Stimulated activated CD8-positive, alpha-beta memory T cell treated with anti-CD3 and anti-CD28 coated beads, Interleukin-4, amount 100 ng/mL, for 4 hours (primary cell): Measurements from ENCODE around the gene CD180.
"Not testable (repeated sequence)": the region's sequence is repeated elsewhere in the genome, so short reads cannot be mapped to it uniquely, and the experiment has no call there.

Experiments
- DNase-seq, 2 donors: peaks; one replicate each; pipeline ENCODE4 v3.0.0-alpha.2; 2020; ENCODE audit warnings: low read depth in 2 of 2, low spot score in 1 of 2

The CD180 gene

GRCh38 chr5:67189931-67190330, 6.7 kb downstream of the CD180 start:
- no peak for DNase-seq

DNA sequence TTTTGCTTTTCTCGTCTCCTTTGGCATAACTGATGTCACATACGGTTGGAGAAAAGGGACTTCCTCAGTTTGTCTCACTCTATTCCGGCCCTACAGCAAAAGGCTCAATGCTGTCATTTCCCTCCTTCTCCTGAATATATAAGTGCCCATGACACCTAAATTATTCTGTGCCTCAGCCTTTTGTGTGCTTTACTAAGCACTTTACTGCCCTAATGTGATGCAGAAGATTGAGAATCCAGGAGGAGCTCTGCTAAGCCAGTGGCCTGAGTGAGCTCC, 7.6 kb downstream of the CD180 start:
- no peak for DNase-seq

DNA sequence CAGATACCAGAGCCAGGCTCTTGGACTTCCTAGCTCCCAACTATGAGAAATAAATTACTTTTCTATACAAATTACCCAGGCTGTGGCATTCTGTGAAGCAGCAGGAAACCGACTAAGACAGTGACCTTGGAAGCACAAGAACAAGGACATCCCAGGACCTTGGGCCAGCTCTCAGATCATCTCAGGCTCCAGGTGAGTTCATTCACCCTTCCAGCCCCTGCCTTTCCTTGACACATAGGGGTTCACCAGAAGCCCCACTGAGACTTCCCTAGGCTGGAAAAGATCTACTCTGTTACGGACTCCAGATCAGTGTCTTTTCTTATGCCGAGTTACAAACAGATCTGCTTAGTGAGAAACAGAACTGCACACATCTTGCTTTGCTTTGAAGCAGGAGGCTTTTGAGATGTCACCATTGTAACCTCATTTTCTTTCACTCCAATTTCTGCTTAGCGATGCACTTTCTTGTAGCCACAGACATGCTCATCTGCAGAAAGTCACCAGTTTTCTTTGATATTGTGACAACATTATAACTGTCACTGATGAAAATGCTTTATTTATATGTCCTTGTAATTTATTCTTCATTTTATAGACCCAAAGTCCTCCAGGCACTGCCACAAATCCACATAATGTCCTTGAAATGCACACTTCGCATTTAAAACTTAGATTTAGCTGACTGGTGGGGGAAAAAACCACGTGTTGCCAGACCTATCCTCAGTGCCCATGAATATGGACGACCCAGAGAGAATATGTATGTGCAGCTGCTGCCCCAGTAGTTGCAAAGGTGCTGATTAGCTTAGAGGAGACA, 8.1 kb downstream of the CD180 start:
- DNase-seq, result no peak

- no peak for DNase-seq
Measured at GRCh38 chr5:67187006-67187715, 9.4 kb downstream of the CD180 start.

DNA sequence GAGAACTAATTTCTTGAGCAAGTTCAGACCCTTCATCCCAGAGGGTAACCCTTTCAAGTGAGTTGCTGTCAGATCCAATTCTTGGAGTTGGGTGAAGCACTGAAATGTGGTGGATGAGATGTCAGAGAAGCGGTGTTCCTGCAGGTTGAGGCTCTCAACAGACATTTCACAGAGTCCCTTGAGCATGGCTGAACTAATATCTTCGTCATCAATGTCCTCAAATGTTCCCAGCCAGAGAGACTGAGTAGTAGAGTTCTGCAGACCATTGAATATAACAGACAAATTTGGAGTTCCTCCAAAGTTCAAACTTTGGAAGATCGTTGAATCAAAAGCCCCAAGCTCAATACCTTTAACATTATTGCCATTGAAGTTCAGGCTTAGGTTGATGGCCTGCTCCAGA, 12.7 kb downstream of the CD180 start:
- no peak for DNase-seq

DNA sequence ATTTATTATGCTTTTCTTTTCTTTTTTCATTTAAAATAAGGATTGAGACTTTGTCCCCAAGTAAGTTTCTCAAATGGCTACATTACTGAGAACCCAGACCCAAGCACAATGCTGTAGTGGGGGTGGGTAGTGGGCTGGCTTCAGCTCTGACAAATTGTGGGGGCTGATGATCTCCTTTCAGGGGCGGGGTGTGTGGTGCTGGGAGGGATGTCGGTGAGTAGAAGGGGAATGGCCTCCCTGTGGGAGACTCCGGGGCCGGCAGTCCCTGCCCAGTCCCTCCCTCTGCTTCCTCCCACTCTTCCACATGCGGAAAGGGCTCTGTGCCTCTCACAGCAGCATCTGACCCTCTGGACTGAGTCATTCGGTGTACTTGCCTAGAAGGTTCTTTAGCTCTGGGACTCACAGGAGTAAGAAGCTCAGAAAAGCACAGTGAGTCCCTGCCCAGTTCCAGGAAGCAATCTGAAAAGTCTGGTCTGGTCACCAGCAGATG, 14.3 kb downstream of the CD180 start:
- DNase-seq, result no peak

DNA sequence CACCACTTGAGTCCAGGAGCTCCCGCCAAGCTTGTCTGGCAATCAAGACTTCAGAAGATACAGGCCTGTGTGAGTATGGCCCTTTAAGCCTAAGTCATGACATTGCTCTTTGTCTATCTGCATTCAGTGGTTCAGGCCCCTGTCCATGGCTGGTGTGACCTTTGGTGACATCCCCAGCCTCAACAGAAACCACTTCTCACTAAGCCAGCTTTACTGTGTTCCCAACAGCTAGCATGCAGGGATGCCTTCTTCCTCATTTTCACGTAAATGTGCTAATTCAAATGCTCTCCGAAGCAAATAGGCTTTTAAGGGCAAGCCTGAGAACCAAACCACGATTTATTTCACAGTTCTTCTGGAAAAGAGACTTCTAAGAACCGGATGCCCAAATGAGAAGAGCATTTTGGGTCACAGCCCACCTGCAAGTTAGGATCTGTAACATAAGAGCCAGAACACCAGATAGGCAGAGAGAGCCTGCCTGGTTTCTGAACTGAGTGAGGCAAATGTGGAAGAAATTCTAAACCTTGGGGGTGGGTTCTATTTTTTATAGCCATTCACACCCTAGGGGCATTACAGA, 14.9 kb downstream of the CD180 start:
- no peak for DNase-seq

DNA sequence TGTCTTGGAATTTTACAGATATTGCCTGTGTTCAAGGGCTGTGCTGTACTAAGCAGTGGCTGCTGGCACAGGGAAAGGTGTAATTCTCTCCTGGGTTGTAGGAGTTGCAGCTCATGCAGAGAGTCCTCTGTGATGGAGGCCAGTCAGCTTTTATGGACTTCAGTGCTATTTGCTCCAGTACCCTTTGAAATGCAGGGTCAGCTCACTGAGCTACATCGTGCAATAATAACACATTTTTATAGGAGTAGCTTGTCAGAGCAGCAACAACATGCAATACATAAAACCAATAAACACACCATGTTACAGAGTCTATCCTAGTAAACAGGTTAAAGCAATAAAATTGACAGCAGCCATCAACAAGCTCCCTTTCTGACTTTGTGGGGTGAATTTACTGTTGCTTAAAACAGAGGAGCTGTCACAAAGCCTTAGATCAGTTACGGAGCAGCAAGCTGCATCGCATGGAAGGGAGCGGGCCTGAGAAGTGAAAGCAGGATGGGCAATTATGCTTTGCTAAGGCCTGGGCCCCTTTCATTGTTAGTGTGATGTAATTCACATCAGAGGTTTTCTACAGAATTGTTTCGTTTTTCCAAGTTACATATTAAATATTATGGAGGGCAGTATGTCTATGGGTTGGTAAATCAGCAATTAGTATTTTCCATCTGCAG, 16.8 kb downstream of the CD180 start:
- no peak for DNase-seq

DNA sequence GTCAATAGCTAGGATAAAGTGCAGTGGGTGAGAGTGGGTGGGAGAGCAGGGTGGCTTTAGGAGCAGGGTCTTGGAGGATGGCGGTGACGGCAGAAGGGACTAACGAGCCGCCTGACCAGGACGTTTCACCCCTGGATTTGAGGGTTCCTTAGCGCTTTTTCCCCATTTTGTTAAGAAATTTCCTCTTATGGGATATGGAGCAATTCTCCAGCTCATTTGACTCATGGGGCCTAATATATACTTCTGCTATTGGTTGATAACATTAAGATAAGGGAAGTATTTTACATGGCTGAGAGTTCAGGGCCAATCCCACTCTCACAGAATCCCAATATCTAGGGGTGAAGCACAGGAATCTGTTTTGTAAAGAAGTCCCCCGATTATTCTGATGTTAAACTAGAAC, 17.6 kb downstream of the CD180 start:
- DNase-seq, result no peak

GRCh38 chr5:67178085-67178484, 18.5 kb downstream of the CD180 start:
- DNase-seq, result no peak

DNA sequence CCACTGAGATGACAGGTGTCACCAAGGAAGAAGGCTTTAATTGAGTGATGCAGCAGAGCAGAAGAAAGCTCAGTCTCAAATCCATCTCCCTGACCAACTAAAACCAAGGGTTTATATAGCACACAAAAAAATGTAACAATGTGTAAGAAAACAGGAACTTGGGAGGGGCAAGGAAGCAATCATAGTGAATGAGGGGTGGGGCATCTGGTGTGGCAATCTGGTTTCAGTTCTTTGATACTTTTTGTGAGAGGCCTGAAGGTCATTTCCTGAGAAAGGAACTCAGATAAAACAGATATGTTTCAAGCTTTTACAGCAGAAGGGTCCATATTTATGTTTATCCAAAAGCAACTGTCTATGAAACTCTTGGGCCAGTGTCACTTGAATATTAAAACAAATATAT, 19.7 kb downstream of the CD180 start:
- DNase-seq, result no peak

GRCh38 chr5:67173959-67174358, 22.6 kb downstream of the CD180 start:
- no peak for DNase-seq

DNA sequence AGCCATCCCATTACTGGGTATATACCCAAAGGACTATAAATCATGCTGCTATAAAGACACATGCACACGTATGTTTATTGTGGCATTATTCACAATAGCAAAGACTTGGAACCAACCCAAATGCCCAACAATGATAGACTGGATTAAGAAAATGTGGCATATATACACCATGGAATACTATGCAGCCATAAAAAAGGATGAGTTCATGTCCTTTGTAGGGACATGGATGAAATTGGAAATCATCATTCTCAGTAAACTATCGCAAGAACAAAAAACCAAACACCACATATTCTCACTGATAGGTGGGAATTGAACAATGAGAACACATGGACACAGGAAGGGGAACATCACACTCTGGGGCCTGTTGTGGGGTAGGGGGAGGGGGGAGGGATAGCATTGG, 23.2 kb downstream of the CD180 start:
- DNase-seq, result not testable (repeated sequence)

- no peak for DNase-seq
Measured at GRCh38 chr5:67170767-67171166, 25.8 kb downstream of the CD180 start.

DNA sequence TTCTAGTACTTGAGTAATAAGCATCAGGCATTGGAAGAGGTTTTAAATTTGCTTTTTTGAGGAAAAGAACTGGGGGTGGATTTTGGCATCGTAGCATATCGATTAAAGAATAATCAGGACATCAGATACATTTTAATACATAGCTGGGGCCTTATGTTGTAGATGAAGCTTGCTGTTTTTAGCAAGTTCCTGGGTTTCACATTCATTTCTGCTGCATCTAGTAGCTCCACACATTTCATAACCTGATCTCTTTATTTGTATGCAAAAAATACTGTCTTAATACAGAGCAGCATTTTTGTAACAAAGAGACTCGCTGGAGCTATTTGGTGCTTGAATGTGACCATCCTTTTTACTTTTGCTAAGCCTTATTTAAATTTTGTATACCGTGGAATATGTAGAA, 28.5 kb downstream of the CD180 start:
- no peak for DNase-seq

DNA sequence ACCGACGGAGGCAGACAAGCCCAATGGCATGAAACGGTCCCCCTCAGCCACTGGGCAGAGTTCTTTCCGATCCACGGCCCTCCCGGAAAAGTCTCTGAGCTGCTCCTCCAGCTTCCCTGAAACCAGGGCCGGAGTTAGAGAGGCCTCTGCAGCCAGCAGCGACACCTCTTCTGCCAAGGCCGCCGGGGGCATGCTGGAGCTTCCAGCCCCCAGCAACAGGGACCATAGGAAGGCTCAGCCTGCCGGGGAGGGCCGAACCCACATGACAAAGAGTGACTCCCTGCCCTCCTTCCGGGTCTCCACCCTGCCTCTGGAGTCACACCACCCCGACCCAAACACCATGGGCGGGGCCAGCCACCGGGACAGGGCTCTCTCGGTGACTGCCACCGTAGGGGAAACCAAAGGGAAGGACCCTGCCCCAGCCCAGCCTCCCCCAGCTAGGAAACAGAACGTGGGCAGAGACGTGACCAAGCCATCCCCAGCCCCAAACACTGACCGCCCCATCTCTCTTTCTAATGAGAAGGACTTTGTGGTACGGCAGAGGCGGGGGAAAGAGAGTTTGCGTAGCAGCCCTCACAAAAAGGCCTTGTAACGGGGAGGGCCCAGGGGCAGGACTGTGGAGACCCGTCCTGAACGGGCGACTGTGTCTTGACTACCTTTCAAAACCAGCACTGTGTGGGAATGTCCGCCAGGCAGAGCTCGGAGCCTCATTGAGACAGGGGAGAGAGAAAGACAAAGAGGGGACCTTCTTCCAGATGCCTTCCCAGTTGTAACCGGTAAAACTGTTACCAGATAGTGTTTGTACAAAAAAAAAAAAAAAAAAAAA, 29.9 kb downstream of the CD180 start:
- peak in 1 of 2 donors; percentile 27 for DNase-seq

DNA sequence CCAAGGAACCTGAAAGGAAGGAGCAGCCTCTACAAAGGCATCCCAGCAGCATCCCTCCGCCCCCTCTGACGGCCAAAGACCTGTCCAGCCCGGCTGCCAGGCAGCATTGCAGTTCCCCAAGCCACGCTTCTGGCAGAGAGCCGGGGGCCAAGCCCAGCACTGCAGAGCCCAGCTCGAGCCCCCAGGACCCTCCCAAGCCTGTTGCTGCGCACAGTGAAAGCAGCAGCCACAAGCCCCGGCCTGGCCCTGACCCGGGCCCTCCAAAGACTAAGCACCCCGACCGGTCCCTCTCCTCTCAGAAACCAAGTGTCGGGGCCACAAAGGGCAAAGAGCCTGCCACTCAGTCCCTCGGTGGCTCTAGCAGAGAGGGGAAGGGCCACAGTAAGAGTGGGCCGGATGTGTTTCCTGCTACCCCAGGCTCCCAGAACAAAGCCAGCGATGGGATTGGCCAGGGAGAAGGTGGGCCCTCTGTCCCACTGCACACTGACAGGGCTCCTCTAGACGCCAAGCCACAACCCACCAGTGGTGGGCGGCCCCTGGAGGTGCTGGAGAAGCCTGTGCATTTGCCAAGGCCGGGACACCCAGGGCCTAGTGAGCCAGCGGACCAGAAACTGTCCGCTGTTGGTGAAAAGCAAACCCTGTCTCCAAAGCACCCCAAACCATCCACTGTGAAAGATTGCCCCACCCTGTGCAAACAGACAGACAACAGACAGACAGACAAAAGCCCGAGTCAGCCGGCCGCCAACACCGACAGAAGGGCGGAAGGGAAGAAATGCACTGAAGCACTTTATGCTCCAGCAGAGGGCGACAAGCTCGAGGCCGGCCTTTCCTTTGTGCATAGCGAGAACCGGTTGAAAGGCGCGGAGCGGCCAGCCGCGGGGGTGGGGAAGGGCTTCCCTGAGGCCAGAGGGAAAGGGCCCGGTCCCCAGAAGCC, 30.8 kb downstream of the CD180 start:
- DNase-seq, result peak; percentile 51 to 59

DNA sequence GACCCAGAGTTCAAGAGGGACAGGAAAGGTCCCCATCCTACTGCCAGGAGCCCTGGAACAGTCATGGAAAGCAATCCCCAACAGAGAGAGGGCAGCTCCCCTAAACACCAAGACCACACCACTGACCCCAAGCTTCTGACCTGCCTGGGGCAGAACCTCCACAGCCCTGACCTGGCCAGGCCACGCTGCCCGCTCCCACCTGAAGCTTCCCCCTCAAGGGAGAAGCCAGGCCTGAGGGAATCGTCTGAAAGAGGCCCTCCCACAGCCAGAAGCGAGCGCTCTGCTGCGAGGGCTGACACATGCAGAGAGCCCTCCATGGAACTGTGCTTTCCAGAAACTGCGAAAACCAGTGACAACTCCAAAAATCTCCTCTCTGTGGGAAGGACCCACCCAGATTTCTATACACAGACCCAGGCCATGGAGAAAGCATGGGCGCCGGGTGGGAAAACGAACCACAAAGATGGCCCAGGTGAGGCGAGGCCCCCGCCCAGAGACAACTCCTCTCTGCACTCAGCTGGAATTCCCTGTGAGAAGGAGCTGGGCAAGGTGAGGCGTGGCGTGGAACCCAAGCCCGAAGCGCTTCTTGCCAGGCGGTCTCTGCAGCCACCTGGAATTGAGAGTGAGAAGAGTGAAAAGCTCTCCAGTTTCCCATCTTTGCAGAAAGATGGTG, 31.6 kb downstream of the CD180 start:
- no peak for DNase-seq

DNA sequence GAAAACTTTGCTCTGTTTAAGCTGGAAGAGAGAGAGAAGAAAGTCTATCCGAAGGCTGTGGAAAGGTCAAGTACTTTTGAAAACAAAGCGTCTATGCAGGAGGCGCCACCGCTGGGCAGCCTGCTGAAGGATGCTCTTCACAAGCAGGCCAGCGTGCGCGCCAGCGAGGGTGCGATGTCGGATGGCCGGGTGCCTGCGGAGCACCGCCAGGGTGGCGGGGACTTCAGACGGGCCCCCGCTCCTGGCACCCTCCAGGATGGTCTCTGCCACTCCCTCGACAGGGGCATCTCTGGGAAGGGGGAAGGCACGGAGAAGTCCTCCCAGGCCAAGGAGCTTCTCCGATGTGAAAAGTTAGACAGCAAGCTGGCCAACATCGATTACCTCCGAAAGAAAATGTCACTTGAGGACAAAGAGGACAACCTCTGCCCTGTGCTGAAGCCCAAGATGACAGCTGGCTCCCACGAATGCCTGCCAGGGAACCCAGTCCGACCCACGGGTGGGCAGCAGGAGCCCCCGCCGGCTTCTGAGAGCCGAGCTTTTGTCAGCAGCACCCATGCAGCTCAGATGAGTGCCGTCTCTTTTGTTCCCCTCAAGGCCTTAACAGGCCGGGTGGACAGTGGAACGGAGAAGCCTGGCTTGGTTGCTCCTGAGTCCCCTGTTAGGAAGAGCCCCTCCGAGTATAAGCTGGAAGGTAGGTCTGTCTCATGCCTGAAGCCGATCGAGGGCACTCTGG, 32.6 kb downstream of the CD180 start:
- DNase-seq, result no peak
